Stimulated activated CD4-positive, alpha-beta T cell treated with anti-CD3 and anti-CD28 coated beads, Interleukin-4, amount 100 ng/mL, for 48 hours (primary cell): ENCODE results near the gene LBR.
"Not testable (repeated sequence)": the region's sequence is repeated elsewhere in the genome, so short reads cannot be mapped to it uniquely, and the experiment has no call there.

Experiments
- DNase-seq, 2 donors: peaks; one replicate each; pipeline ENCODE4 v3.0.0-alpha.2; 2020; ENCODE audit warnings: low read depth in 2 of 2

Gene LBR

GRCh38 chr1:225422795-225423517 is 4.9 kb downstream of the LBR start:
- no peak for DNase-seq

- no peak for DNase-seq
Observed at GRCh38 chr1:225422031-225422605, 5.7 kb downstream of the LBR start.

- no peak for DNase-seq
Observed at GRCh38 chr1:225418598-225418997, 9.2 kb downstream of the LBR start.

- DNase-seq, result no peak
Observed at GRCh38 chr1:225418059-225418458, 9.8 kb downstream of the LBR start.

GRCh38 chr1:225415967-225416745 is 11.7 kb downstream of the LBR start:
- DNase-seq, result no peak

GRCh38 chr1:225415307-225415706 is 12.5 kb downstream of the LBR start:
- no peak for DNase-seq

- no peak for DNase-seq
Observed at GRCh38 chr1:225413708-225414375, 14.0 kb downstream of the LBR start.

GRCh38 chr1:225412803-225413351 is 15.0 kb downstream of the LBR start:
- DNase-seq, result no peak

GRCh38 chr1:225412321-225412720 is 15.5 kb downstream of the LBR start:
- no peak for DNase-seq

- DNase-seq, result no peak
Observed at GRCh38 chr1:225410036-225410435, 17.8 kb downstream of the LBR start.

- DNase-seq, result no peak
Observed at GRCh38 chr1:225409051-225409450, 18.8 kb downstream of the LBR start.

- no peak for DNase-seq
Observed at GRCh38 chr1:225408249-225408648, 19.6 kb downstream of the LBR start.

GRCh38 chr1:225407755-225408154 is 20.1 kb downstream of the LBR start:
- DNase-seq, result no peak

- DNase-seq, result no peak
Observed at GRCh38 chr1:225406976-225407725, 20.7 kb downstream of the LBR start.

GRCh38 chr1:225400968-225401367 is 26.9 kb downstream of the LBR start:
- no peak for DNase-seq

- no peak for DNase-seq
Observed at GRCh38 chr1:225396357-225396756, 31.5 kb downstream of the LBR start.

GRCh38 chr1:225389843-225390242 is 38.0 kb downstream of the LBR start:
- no peak for DNase-seq

GRCh38 chr1:225388372-225388771 is 39.5 kb downstream of the LBR start:
- no peak for DNase-seq

GRCh38 chr1:225386860-225387259 is 41.0 kb downstream of the LBR start:
- not testable (repeated sequence) for DNase-seq

- DNase-seq, result no peak
Observed at GRCh38 chr1:225380691-225381090, 47.1 kb downstream of the LBR start.

- DNase-seq, result no peak
Observed at GRCh38 chr1:225378880-225379279, 49.0 kb downstream of the LBR start.
